ENCODE results near the gene FSTL5.

Gene FSTL5

GRCh38 chr4:161696944-161697343 lies 466.9 kb downstream of the FSTL5 start:
- no peak for DNase-seq

DNA sequence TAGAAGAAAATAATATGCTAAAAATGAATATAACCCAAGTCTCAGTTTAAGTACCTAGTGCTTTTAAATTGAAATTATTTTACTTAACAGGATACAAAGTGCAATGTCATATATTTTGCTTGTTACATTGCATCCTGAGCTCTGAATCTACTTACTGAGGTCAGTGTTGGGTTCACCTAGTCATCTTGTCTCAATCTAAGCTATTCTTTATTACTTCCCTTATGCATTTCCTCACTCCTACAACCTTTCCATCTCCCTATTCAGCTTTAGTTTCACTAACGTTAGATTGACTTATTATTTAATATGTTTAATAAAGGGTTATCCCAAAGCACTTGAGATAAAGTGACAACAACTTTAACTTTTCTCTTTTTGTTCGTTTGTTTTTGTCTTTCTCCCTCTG lies 483.7 kb downstream of the FSTL5 start:
- no peak for DNase-seq

- no peak for DNase-seq
Measured at GRCh38 chr4:161664740-161665139, 499.1 kb downstream of the FSTL5 start.

- no peak for DNase-seq
Measured at GRCh38 chr4:161663844-161664243, 500.0 kb downstream of the FSTL5 start.

DNA sequence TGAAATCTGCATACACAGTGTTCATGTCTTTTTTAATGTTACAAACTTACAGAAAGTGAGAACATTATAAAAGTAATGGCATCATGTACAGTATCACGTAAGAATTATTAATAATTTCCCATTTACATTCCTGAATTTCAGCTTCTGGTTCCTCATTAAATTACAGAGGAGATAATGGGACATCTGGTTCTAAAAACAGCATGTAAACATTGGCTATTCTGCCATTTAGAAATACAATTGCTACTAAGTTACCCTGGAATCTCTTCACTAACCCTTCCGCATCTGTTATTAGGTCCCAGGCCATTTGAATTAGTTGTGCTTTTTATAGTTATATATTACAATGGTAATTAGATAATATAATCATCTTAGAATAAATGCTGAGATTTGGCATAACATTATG lies 505.1 kb downstream of the FSTL5 start:
- no peak for DNase-seq

DNA sequence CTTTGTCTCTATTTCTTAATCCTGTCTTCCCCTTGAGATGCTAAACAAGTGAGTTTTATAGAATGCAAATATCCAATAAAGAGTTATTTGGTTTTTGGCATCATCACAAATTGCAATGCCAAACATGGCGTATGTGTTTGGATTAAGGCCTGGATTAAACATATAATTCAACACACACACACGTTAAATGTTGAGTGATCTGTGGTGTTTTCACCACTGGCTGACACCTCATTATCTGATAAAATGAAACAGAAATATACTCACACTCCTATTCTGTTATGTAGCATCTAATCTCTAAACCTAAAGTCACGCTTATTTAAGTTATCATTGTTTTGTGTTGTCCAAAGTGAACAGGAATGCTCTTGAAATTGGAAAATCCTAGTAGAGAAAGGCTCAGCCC lies 506.2 kb downstream of the FSTL5 start:
- DNase-seq = no peak

GRCh38 chr4:161656594-161656993 lies 507.2 kb downstream of the FSTL5 start:
- no peak for DNase-seq

DNA sequence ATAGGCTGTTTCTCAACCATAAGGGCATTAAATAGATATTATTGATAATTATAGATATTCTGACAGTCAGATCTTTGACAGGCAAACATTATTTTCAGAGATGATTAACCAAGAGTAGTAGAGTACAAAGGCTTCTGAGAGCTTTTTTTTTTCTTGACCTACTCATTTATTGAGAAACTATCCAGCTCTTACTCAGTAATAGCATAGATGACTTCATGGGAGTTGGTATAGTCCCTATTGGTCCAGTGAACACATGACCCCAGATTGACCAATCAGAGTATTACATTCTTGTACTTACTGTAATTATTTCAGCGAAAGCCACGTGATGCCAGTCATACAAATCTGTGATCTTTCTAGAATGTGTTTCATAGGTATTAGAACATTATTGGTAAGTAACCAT lies 508.7 kb downstream of the FSTL5 start:
- DNase-seq = no peak

GRCh38 chr4:161653697-161654096 lies 510.1 kb downstream of the FSTL5 start:
- no peak for DNase-seq

GRCh38 chr4:161651586-161651985 lies 512.2 kb downstream of the FSTL5 start:
- no peak for DNase-seq

- no peak for DNase-seq
Measured at GRCh38 chr4:161650812-161651211, 513.0 kb downstream of the FSTL5 start.

GRCh38 chr4:161647757-161648156 lies 516.0 kb downstream of the FSTL5 start:
- no peak for DNase-seq

DNA sequence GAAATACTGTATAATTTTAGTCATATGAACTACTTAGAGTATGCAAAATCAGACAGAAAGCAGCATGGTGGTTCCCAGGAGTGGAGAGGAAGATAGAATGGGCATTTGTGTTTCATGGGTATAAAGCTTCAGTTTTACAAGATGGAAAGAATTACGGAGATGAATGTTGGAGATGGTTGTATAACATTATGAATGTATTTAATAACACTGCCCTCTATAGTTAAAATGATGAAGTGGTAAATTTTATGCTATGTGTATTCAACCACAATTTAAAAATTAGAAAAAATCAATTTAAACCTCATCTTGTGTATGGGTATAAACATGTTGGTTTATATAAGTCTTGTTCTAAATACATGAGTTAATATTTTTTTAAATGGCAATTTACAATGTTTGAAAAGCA lies 521.1 kb downstream of the FSTL5 start:
- no peak for DNase-seq

- DNase-seq = no peak
Measured at GRCh38 chr4:161629694-161630441, 533.9 kb downstream of the FSTL5 start.

GRCh38 chr4:161604516-161605300 lies 559.1 kb downstream of the FSTL5 start:
- DNase-seq = no peak

- DNase-seq = no peak
Measured at GRCh38 chr4:161601011-161601410, 562.8 kb downstream of the FSTL5 start.

DNA sequence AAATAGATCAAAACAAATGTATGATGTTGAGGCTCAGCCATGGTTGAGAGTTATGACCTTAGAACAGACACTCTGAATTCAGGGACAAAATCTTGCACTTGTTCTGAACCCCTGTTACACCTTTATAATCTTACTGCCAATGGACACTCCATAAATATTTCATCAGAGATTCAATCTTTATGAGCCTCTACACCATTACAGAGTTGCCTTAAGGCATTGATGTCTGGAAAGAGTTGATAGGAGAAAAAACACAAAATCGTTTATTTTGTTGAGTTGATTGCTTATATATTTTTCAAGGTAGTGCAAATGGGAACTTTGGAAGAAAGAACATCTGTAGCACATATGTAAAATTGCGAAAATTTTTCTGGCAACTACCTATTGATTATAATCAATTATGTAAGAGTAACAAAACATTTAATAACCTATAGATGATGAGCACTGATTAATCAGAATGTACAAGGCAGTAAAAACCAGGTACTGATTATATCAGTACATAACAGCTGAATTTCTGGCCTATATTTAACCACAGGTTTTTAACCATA lies 568.5 kb downstream of the FSTL5 start:
- DNase-seq = no peak

- DNase-seq = no peak
Measured at GRCh38 chr4:161585011-161585410, 578.8 kb downstream of the FSTL5 start.

DNA sequence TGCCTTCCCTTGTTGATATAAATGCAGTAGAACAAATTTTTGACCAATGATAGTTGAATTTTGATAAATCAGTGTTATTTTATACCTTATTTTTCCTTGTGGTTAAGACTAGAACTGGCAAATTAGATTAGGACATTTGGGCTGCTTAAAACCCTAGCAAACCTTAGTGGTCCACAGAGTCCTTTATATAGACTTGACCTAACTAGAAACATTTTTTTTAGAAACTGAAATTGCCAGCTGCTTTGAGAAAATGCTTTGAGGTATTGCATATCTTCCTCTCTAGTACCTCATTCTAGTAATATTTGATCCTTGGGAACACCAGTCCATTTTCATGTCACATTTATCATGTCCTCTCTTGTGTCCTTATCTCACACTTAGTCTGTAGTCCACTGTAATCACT lies 580.3 kb downstream of the FSTL5 start:
- DNase-seq = no peak

- DNase-seq = no peak
Measured at GRCh38 chr4:161581262-161582230, 582.3 kb downstream of the FSTL5 start.

GRCh38 chr4:161577579-161578301 lies 586.1 kb downstream of the FSTL5 start:
- no peak for DNase-seq

GRCh38 chr4:161573836-161574235 lies 590.0 kb downstream of the FSTL5 start:
- DNase-seq = no peak
